Measurements from ENCODE around the gene SLC39A11.

The SLC39A11 gene

DNA sequence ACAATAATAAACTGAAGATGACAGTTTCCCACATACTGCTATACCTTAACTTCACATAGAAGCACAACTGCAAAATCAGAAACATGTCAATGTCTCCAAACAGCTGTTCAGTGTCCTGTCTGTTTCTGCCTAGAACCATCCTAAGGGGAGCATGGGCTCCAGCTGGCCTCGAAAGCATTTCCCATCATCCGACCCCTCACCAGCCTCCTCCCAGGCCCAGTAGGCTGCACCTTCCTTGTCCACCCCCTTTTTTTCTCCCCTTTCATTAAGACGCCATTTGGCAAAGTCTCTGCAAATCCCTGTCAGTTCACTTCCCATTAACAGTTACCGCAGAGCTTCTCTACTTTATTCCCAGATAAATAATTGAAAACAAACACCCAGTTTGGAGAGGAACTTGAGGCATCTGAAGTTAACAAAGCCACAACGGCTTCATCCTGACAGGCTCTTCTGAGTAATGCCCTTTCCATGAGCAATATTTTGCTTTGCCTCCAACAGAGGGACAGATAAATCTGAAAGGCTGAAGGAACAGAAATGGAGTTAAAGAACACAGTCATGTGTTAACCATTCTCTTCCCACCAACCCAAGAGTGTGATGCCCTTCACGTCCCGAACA lies 65.3 kb downstream of the SLC39A11 start:
- TF ChIP-seq CTCF (IDR thresholded peaks at IDR 0.05; ENCODE audit: extremely low read depth, insufficient read depth, missing control alignments): no peak
- no peak for DNase-seq (ENCODE audit: low spot score)

DNA sequence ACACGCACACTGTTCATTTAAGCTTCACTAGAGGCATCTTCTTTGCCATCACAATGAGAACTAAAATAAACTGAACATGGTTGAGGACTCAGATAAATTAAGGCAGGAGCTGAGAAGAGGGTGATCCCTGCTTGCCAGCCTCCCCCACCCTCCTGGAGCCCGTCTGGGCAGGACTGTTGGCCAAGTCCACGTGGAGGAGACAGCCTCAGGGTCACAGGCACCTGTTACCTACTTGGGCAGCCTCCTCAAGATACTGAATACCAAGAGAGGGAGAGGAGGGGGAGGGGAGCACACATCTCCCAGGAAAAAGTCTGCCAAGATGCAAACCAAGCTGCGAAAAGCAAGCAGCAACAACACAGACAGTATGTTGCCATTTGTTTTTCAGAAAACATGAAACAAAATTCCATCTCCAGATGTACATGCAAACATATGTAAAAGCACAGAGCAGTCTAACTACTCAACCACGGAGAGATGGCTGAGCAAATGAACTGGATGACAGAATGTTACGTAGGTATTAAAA lies 67.4 kb downstream of the SLC39A11 start:
- no peak for DNase-seq (ENCODE audit: low spot score)
- no peak for TF ChIP-seq CTCF (IDR thresholded peaks at IDR 0.05; ENCODE audit: extremely low read depth, insufficient read depth, missing control alignments)
- in situ Hi-C loops (cut with MboI; ENCODE audit: low pct_unique_long_range_greater_than_20kb, low sequenced_read_pairs, unreplicated experiment): no loop called here

More for the DNA sequence above, 65.3 kb downstream of the SLC39A11 start:
- in situ Hi-C loops (cut with MboI; ENCODE audit: low pct_unique_long_range_greater_than_20kb, low sequenced_read_pairs, unreplicated experiment): no loop called here

- no peak for DNase-seq (ENCODE audit: low spot score)
- TF ChIP-seq CTCF (IDR thresholded peaks at IDR 0.05; ENCODE audit: extremely low read depth, insufficient read depth, missing control alignments): no peak
- in situ Hi-C loops (cut with MboI; ENCODE audit: low pct_unique_long_range_greater_than_20kb, low sequenced_read_pairs, unreplicated experiment): no loop called here
Measured at GRCh38 chr17:73023759-73024158, 68.7 kb downstream of the SLC39A11 start.

DNA sequence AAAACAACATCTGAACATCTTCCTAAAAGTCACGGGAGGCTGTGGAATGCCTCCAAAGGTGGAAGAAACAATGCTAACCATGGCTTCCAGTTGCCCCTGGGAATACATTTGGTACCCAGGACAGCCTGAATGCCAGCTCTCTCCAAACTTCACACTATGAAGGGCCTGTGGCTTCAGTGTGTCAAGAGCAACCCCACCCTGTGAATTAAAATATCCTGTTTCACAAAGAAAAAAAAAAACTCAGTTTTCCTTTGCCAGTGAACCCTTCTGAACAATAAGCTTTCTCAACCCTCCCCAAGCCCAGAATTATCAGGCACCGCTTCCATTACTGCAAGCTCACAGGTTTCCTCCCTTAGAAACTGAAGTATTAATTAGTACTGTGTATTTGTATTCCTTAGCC lies 69.8 kb downstream of the SLC39A11 start:
- TF ChIP-seq CTCF (IDR thresholded peaks at IDR 0.05; ENCODE audit: extremely low read depth, insufficient read depth, missing control alignments): no peak
- no peak for DNase-seq (ENCODE audit: low spot score)
- in situ Hi-C loops (cut with MboI; ENCODE audit: low pct_unique_long_range_greater_than_20kb, low sequenced_read_pairs, unreplicated experiment): no loop called here

- in situ Hi-C loops (cut with MboI; ENCODE audit: low pct_unique_long_range_greater_than_20kb, low sequenced_read_pairs, unreplicated experiment): no loop called here
- TF ChIP-seq CTCF (IDR thresholded peaks at IDR 0.05; ENCODE audit: extremely low read depth, insufficient read depth, missing control alignments): no peak
- DNase-seq (ENCODE audit: low spot score): no peak
Measured at GRCh38 chr17:73021771-73022170, 70.7 kb downstream of the SLC39A11 start.

- in situ Hi-C loops (cut with MboI; ENCODE audit: low pct_unique_long_range_greater_than_20kb, low sequenced_read_pairs, unreplicated experiment): no loop called here
- DNase-seq (ENCODE audit: low spot score): no peak
- TF ChIP-seq CTCF (IDR thresholded peaks at IDR 0.05; ENCODE audit: extremely low read depth, insufficient read depth, missing control alignments): no peak
Measured at GRCh38 chr17:73020110-73020509, 72.4 kb downstream of the SLC39A11 start.
